SK-N-SH (cell line): ENCODE results near the gene SLC41A3. TPM values are rescaled to one million over a fixed set of nuclear protein-coding genes. Genes with fewer than 3 reads are reported as not detected.

Experiments
- CTCF ChIA-PET: fragments of 300-600, 350-600 bp; formaldehyde crosslinking; extraction: SDS; loops from one replicate; lab custom pipeline; 2021; lab: Yijun Ruan, JAX
- POLR2A ChIA-PET: fragments of 350-600 bp; sonication (Branson Sonifier 250); formaldehyde crosslinking; extraction: SDS; loops from one replicate; lab custom pipeline; 2020; ENCODE audit warnings: antibody characterized with exemption, inconsistent platforms; lab: Yijun Ruan, JAX
- DNase-seq: peaks from one replicate; pipeline ENCODE4 v3.0.0; 2012
- H2AFZ ChIP-seq: fragments of 200-600 bp; sonication (generic); 2 replicates; pipeline ENCODE4 v1.8.1; 2016; ENCODE audit warnings: antibody characterized with exemption, mild to moderate bottlenecking, low read depth
- H3F3A ChIP-seq: fragments of 200-600 bp; sonication (generic); replicated peaks from 2 replicates; pipeline ENCODE3; 2016; ENCODE audit warnings: antibody characterized with exemption, mild to moderate bottlenecking; ENCODE audit not compliant: insufficient read depth
- H3K27ac ChIP-seq, 2 experiments: fragments of 200-500 bp in 1 of 2; fragments of 200-600 bp in 1 of 2; sonication (Bioruptor generic) in 1 of 2; sonication (generic), shearing (Covaris generic) in 1 of 2; 2 replicates each; pipeline versions ENCODE4 v1.5.1 to v1.6.1; 2014 to 2016; ENCODE audit warnings: low read depth in 2 of 2, inconsistent platforms in 1 of 2, low read length in 1 of 2, mild to moderate bottlenecking in 1 of 2, mixed read lengths in 1 of 2
- H3K27me3 ChIP-seq: fragments of 200-600 bp; sonication (generic), shearing (Covaris generic); 2 replicates; pipeline ENCODE4 v1.6.1; 2016; ENCODE audit warnings: mixed run types; ENCODE audit not compliant: insufficient read depth
- H3K36me3 ChIP-seq, 2 experiments: fragments of 200-500 bp in 1 of 2; fragments of 200-600 bp in 1 of 2; sonication (Bioruptor generic) in 1 of 2; sonication (generic) in 1 of 2; replicated peaks in 1 of 2; 2 replicates each; pipeline versions ENCODE3 to v1.5.1; 2014 to 2016; ENCODE audit warnings: low read length in 1 of 2, mild to moderate bottlenecking in 1 of 2; ENCODE audit not compliant: insufficient read depth in 2 of 2, control insufficient read depth in 1 of 2
- H3K4me1 ChIP-seq, 2 experiments: fragments of 200-500 bp in 1 of 2; fragments of 200-600 bp in 1 of 2; sonication (Bioruptor generic) in 1 of 2; sonication (generic), shearing (Covaris generic) in 1 of 2; 2 replicates each; pipeline versions ENCODE4 v1.5.1 to v1.6.1; 2014 to 2016; ENCODE audit warnings: low read depth in 1 of 2, low read length in 1 of 2, mixed run types in 1 of 2; ENCODE audit not compliant: insufficient read depth in 2 of 2, control insufficient read depth in 1 of 2
- H3K4me2 ChIP-seq: fragments of 200-600 bp; sonication (generic), shearing (Covaris generic); 2 replicates; pipeline ENCODE4 v1.6.1; 2017; ENCODE audit warnings: mixed run types
- H3K4me3 ChIP-seq, 2 experiments: fragments of 200-500 bp in 1 of 2; fragments of 200-600 bp in 1 of 2; sonication (Bioruptor generic) in 1 of 2; sonication (generic), shearing (Covaris generic) in 1 of 2; 2 replicates each; pipeline versions ENCODE4 v1.5.1 to v1.8.1; 2014 to 2016; ENCODE audit warnings: low read depth in 2 of 2, inconsistent platforms in 1 of 2, low read length in 1 of 2, mild to moderate bottlenecking in 1 of 2, mixed read lengths in 1 of 2, moderate library complexity in 1 of 2
- H3K79me2 ChIP-seq: fragments of 200-600 bp; sonication (generic); 2 replicates; pipeline ENCODE4 v1.8.1; 2017; ENCODE audit warnings: mild to moderate bottlenecking; ENCODE audit not compliant: insufficient read depth
- H3K9ac ChIP-seq: fragments of 200-600 bp; sonication (generic); 2 replicates; pipeline ENCODE4 v1.6.1; 2017; ENCODE audit warnings: mixed run types
- H3K9me2 ChIP-seq: fragments of 200-600 bp; sonication (generic); 2 replicates; pipeline ENCODE4 v1.6.1; 2017; ENCODE audit warnings: mixed run types
- H3K9me3 ChIP-seq: fragments of 200-600 bp; sonication (generic); 2 replicates; pipeline ENCODE4 v1.6.1; 2017; ENCODE audit warnings: mixed run types, mild to moderate bottlenecking, moderate library complexity
- H4K20me1 ChIP-seq: fragments of 200-600 bp; sonication (generic); 2 replicates; pipeline ENCODE4 v1.6.1; 2017; ENCODE audit warnings: mild to moderate bottlenecking, mixed run types; ENCODE audit not compliant: insufficient read depth
- CHD2 ChIP-seq: fragments of 150-350 bp; IDR thresholded peaks from 2 replicates; pipeline ENCODE4 v1.6.1; 2018; ENCODE audit warnings: low read length; ENCODE audit not compliant: partially characterized antibody
- EP300 ChIP-seq, 2 experiments: IDR thresholded peaks; 2 replicates each; pipeline versions ENCODE4 v1.4.0 to v1.6.1; 2012; ENCODE audit warnings: borderline replicate concordance in 1 of 2, low read depth in 1 of 2, low read length in 1 of 2
- EZH2phosphoT487 ChIP-seq: fragments of 200-600 bp; sonication (generic); IDR thresholded peaks from 2 replicates; pipeline ENCODE4 v1.6.1; 2017; ENCODE audit warnings: low read depth, mixed run types, mild to moderate bottlenecking, antibody characterized with exemption, moderate library complexity, borderline replicate concordance
- FOXJ3 ChIP-seq: sonication (generic); formaldehyde crosslinking; IDR thresholded peaks from 2 replicates; pipeline ENCODE4 v1.5.1; 2020; ENCODE audit warnings: mild to moderate bottlenecking, missing genetic modification reagents
- GABPA ChIP-seq: IDR thresholded peaks from 2 replicates; pipeline ENCODE4 v1.4.0; 2012; ENCODE audit warnings: low read depth, mild to moderate bottlenecking
- IRF3 ChIP-seq: fragments of 150-350 bp; IDR thresholded peaks from 2 replicates; pipeline ENCODE4 v1.6.1; 2016; ENCODE audit warnings: mild to moderate bottlenecking, low read depth, low read length
- JUND ChIP-seq: IDR thresholded peaks from 2 replicates; pipeline ENCODE4 v1.4.0; 2012
- NFIC ChIP-seq: IDR thresholded peaks from 2 replicates; pipeline ENCODE4 v1.4.0; 2012; ENCODE audit warnings: borderline replicate concordance
- NRF1 ChIP-seq: IDR thresholded peaks from 2 replicates; pipeline ENCODE4 v1.6.1; 2012; ENCODE audit warnings: low read depth, mild to moderate bottlenecking, low read length
- RXRA ChIP-seq: IDR thresholded peaks from 2 replicates; pipeline ENCODE4 v1.4.0; 2012; ENCODE audit warnings: low read depth, mild to moderate bottlenecking, borderline replicate concordance
- SIN3A ChIP-seq: IDR thresholded peaks from 2 replicates; pipeline ENCODE4 v1.6.1; 2012; ENCODE audit warnings: low read depth, mild to moderate bottlenecking, low read length, moderate library complexity, borderline replicate concordance
- TAF1 ChIP-seq: IDR thresholded peaks from 2 replicates; pipeline ENCODE4 v1.6.1; 2012; ENCODE audit warnings: low read depth, mild to moderate bottlenecking, low read length, moderate library complexity, borderline replicate concordance
- TEAD4 ChIP-seq: IDR thresholded peaks from 2 replicates; pipeline ENCODE4 v1.4.0; 2012; ENCODE audit warnings: mild to moderate bottlenecking, borderline replicate concordance; ENCODE audit not compliant: insufficient read depth
- USF1 ChIP-seq: IDR thresholded peaks from 2 replicates; pipeline ENCODE4 v1.4.0; 2012; ENCODE audit warnings: low read depth, borderline replicate concordance
- YY1 ChIP-seq: IDR thresholded peaks from 2 replicates; pipeline ENCODE4 v1.4.0; 2012; ENCODE audit warnings: low read depth, mild to moderate bottlenecking
- ZBTB33 ChIP-seq: IDR thresholded peaks from 2 replicates; pipeline ENCODE4 v1.4.0; 2012; ENCODE audit warnings: low read depth, borderline replicate concordance
- WGBS: methylation state at CpG from one replicate; pipeline ENCODE4 v1.1.6; 2017; ENCODE audit warnings: low lambda C conversion rate; 5-methylcytosine and 5-hydroxymethylcytosine counted together
- polyA plus RNA-seq, 3 experiments: library from polyadenylated mRNA; depleted of rRNA; stranded (reverse); fragments of >200 nt; gene quantifications; 2 replicates each; pipeline ENCODE4 v1.2.3, GENCODE V29; 2012
- TF ChIP-seq, protein P1 (sequence below): IDR thresholded peaks from 2 replicates; pipeline ENCODE4; 2012

SLC41A3 gene
- polyA plus RNA-seq, 1 of the 3 experiments (the other 2 are of a cell fraction) = 53.4 TPM

DNA sequence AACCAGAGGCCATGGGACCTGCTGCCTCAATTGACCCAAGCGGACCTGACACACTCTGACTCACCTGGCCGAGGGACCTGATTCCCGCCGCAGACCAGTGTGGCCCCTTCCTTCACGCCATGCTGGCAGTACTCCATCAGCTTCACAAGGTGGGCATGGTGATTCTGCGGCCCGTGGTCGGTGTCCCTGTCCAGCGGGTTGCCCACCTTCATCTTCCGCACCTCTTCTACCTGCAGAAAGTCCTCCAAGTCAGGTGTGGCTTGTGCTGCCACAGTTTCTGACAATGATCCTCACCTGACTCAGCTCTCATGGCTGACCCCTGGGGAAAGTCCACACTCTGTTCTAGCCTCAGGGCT, 25.9 kb upstream of the SLC41A3 start:
- POLR2A ChIA-PET = no interaction called here
- TF ChIP-seq TAF1 = no peak
- TF ChIP-seq SIN3A = no peak
- no peak for TF ChIP-seq JUND
- no peak for TF ChIP-seq IRF3
- no peak for TF ChIP-seq RXRA
- no peak for TF ChIP-seq FOXJ3 (CRISPR knock-in tag)
- TF ChIP-seq YY1 = no peak
- TF ChIP-seq NFIC = no peak

GRCh38 chr3:126109146-126109879, 25.4 kb upstream of the SLC41A3 start:
- Histone ChIP-seq H2AFZ (no peak overlapping the region), H3K79me2 (no peaks in the 10 kb centered on the region), H3K9me3 (no peaks in the 10 kb centered on the region), H3K36me3 (no peaks in the 10 kb centered on the region), H4K20me1 (no peaks in the 10 kb centered on the region), H3K4me2 (no peak overlapping the region), H3K27ac (no peak overlapping the region), H3K9me2 (no peaks in the 10 kb centered on the region), H3K9ac (no peak overlapping the region), H3K27me3 (no peaks in the 10 kb centered on the region), H3K4me1 (no peaks in the 10 kb centered on the region), H3F3A (no peaks in the 10 kb centered on the region), H3K4me3 (no peak overlapping the region)
- ChIA-PET CTCF (interaction anchor here (1.1 kb wide), 1 partner anchor 16 kb away, joined by 5 read pairs; no protein-coding TSS in a partner anchor), POLR2A (no interaction called here)
- TF ChIP-seq, protein P1, sequence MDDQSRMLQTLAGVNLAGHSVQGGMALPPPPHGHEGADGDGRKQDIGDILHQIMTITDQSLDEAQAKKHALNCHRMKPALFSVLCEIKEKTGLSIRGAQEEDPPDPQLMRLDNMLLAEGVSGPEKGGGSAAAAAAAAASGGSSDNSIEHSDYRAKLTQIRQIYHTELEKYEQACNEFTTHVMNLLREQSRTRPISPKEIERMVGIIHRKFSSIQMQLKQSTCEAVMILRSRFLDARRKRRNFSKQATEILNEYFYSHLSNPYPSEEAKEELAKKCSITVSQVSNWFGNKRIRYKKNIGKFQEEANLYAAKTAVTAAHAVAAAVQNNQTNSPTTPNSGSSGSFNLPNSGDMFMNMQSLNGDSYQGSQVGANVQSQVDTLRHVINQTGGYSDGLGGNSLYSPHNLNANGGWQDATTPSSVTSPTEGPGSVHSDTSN = no peak
- TF ChIP-seq JUND = no peak
- TF ChIP-seq ZBTB33 = no peak
- TF ChIP-seq EP300 (IDR thresholded peaks at IDR 0.05; ENCODE audit: borderline replicate concordance in 1 of 2, low read depth in 1 of 2, low read length in 1 of 2) = no peak
- no peak for TF ChIP-seq GABPA
- no peak for TF ChIP-seq EZH2phosphoT487
- TF ChIP-seq TEAD4 = no peak
- no peak for TF ChIP-seq USF1
- TF ChIP-seq NFIC = no peak
- TF ChIP-seq SIN3A = no peak
- no peak for TF ChIP-seq CHD2
- no peak for TF ChIP-seq NRF1
- WGBS = 70% methylated on average over 12 of the region's 13 CpGs
- no peak for DNase-seq

More for the DNA sequence above, 25.9 kb upstream of the SLC41A3 start:
- Histone ChIP-seq H3K27me3 (no peaks in the 10 kb centered on the region), H3K9me2 (no peaks in the 10 kb centered on the region), H4K20me1 (no peaks in the 10 kb centered on the region), H3F3A (no peaks in the 10 kb centered on the region), H3K27ac (no peak overlapping the region), H3K36me3 (no peaks in the 10 kb centered on the region), H3K4me2 (no peak overlapping the region), H3K9ac (no peak overlapping the region), H3K9me3 (no peaks in the 10 kb centered on the region), H2AFZ (no peak overlapping the region), H3K4me3 (no peak overlapping the region), H3K4me1 (no peaks in the 10 kb centered on the region), H3K79me2 (no peaks in the 10 kb centered on the region)
- DNase-seq = no peak
- CTCF ChIA-PET = interaction anchor here (1.1 kb wide), 1 partner anchor 15 kb away, joined by 5 read pairs; no protein-coding TSS in a partner anchor
- WGBS = 73% methylated on average over 8 of the region's 10 CpGs
